ENCODE results near the gene FOXP1.

GRCh38 chr3:71302604-71303003, 280.9 kb downstream of the FOXP1 start:
- TF ChIP-seq EZH2phosphoT487 (conservative IDR thresholded peaks at IDR 0.05; ENCODE audit: low read length) (no peak), CTCF (IDR thresholded peaks at IDR 0.05; ENCODE audit: insufficient read depth, low read length, poor library complexity, severe bottlenecking) (no peak)

Measured in SU-DHL-6 (cell line).